Right lobe of liver (tissue), 4 donors: ENCODE measurements around the gene COL25A1.

ENCODE experiments used
- CTCF ChIP-seq, 4 donors: fragments of 200-600 bp in 3 of 4; fragments of 450-650 bp in 1 of 4; IDR thresholded peaks; one replicate each; pipeline versions ENCODE4 v1.5.1 to v1.8.0; 2016 to 2022; ENCODE audit warnings: antibody characterized with exemption in 4 of 4, mild to moderate bottlenecking in 2 of 4
- POLR2A ChIP-seq: fragments of 450-650 bp; IDR thresholded peaks from one replicate; pipeline ENCODE4 v1.6.1; 2017; ENCODE audit warnings: antibody characterized with exemption, mild to moderate bottlenecking
- donor health status: DM: no; HTN: no; CAD: no.
- donor health status: DM: no; HTN: no; CAD: no.
- donor health status: DM: no; HTN: yes; CAD: no.

GRCh38 chr4:108774809-108775530 is 527.5 kb downstream of the COL25A1 start:
- TF ChIP-seq CTCF (IDR thresholded peaks at IDR 0.05) (peak; percentile 20 to 44 (median 38)), POLR2A (no peak)
